Kidney (tissue), 14 donors: Measurements from ENCODE around the gene CDK10. TPM values are rescaled to one million over a fixed set of nuclear protein-coding genes. Genes with fewer than 3 reads are reported as not detected.
"Not testable (repeated sequence)": the region's sequence is repeated elsewhere in the genome, so short reads cannot be mapped to it uniquely, and the experiment has no call there.

ENCODE experiments used
- DNase-seq, 5 donors: peaks; one replicate each; pipeline ENCODE4 v3.0.0-alpha.2; 2013 to 2020
- FAIRE-seq: peaks from 2 replicates; lab custom pipeline; 2012; peaks lifted over from hg19 to GRCh38; lab: Jason Lieb, UNC
- H3K27ac ChIP-seq, 2 donors: one replicate each; pipeline ENCODE4 v1.7.0; 2013; ENCODE audit warnings: low read depth in 2 of 2, low read length in 2 of 2, inconsistent platforms in 1 of 2
- H3K27me3 ChIP-seq: one replicate; pipeline ENCODE4 v1.7.1; 2013; ENCODE audit warnings: low read length, inconsistent platforms; ENCODE audit not compliant: control insufficient read depth, insufficient read depth
- H3K36me3 ChIP-seq, 3 donors: one replicate each; pipeline versions ENCODE4 v1.7.0 to v1.7.1; 2013; ENCODE audit warnings: low read length in 3 of 3, control low read depth in 1 of 3, inconsistent platforms in 1 of 3; ENCODE audit not compliant: insufficient read depth in 3 of 3, control insufficient read depth in 2 of 3
- H3K4me1 ChIP-seq, 3 donors: one replicate each; pipeline versions ENCODE4 v1.7.0 to v1.7.1; 2013; ENCODE audit warnings: low read length in 3 of 3, inconsistent platforms in 1 of 3, low read depth in 1 of 3; ENCODE audit not compliant: control insufficient read depth in 2 of 3, insufficient read depth in 2 of 3
- H3K4me3 ChIP-seq, 3 donors: one replicate each; pipeline versions ENCODE4 v1.7.0 to v1.8.1; 2013; ENCODE audit warnings: low read length in 3 of 3, control low read depth in 1 of 3, inconsistent platforms in 1 of 3
- H3K9ac ChIP-seq, 3 donors: one replicate each; pipeline versions ENCODE4 v1.7.0 to v1.7.1; 2013; ENCODE audit warnings: low read length in 3 of 3, control low read depth in 1 of 3, inconsistent platforms in 1 of 3
- H3K9me3 ChIP-seq, 3 donors: one replicate each; pipeline versions ENCODE4 v1.7.0 to v1.7.1; 2013; ENCODE audit warnings: low read length in 3 of 3, control low read depth in 1 of 3, inconsistent platforms in 1 of 3; ENCODE audit not compliant: control insufficient read depth in 2 of 3, insufficient read depth in 1 of 3
- CTCF ChIP-seq: IDR thresholded peaks from 3 replicates; pipeline ENCODE4 v1.5.1; 2012; ENCODE audit warnings: mild to moderate bottlenecking, moderate library complexity, borderline replicate concordance; ENCODE audit not compliant: insufficient read depth; ENCODE audit errors: extremely low read depth
- intact Hi-C: fragments of 100-400 bp; cut with DNase I; formaldehyde crosslinking; loops from one replicate; pipeline ENCODE4 v1.11.1; 2022
- polyA plus RNA-seq: library from polyadenylated mRNA; stranded (reverse); fragments of 350-450 nt; fragmentation: Illumina TruSeq; extraction: RNeasy Lipid Tissue Mini Kit (QIAGEN cat#74804); gene quantifications from one replicate; pipeline ENCODE4 v1.2.3, GENCODE V29; 2014; ENCODE audit warnings: low read depth, low replicate concordance; ENCODE audit not compliant: insufficient read depth
- total RNA-seq: library from RNA; stranded (reverse); fragmentation: NEBNext Ultra II Directional; extraction: Animal tissue kit (Norgen Biotek cat#: 25700); gene quantifications from one replicate; pipeline ENCODE4 v1.2.1, GENCODE V29; 2021
- donor health status: control.
- donor health status: control.
- donor health status: control.
- donor health status: control.
- donor health status: control.
- donor health status: DM: yes; HTN: yes; CAD: no.
- donor health status: Normal renal cell carcinoma (clear cell type).

Gene CDK10
- total and polyA plus RNA-seq, 2 donors from 2014 or later: 82.6 to 118 TPM

GRCh38 chr16:89689142-89689541 is 2.7 kb downstream of the CDK10 start:
- Histone ChIP-seq H3K9ac (no peak overlapping the region), H3K4me3 (no peak overlapping the region), H3K4me1 (peaks cover 0 to 12% (median 5%) of the 10 kb centered on the region in 3 donors), H3K9me3 (no peaks in the 10 kb centered on the region), H3K36me3 (peaks cover 3 to 37% (median 23%) of the 10 kb centered on the region in 3 donors), H3K27me3 (no peaks in the 10 kb centered on the region), H3K27ac (no peak overlapping the region)
- intact Hi-C loops: no loop called here
- DNase-seq (no peak), FAIRE-seq (no peak)
- no peak for TF ChIP-seq CTCF

GRCh38 chr16:89689621-89690020 is 3.1 kb downstream of the CDK10 start:
- DNase-seq, H3K9ac ChIP-seq, H3K27me3 ChIP-seq, H3K9me3 ChIP-seq, H3K27ac ChIP-seq, intact Hi-C loops, FAIRE-seq, H3K4me3 ChIP-seq: not testable (repeated sequence)
- H3K36me3 ChIP-seq: peaks cover 3 to 40% (median 23%) of the 10 kb centered on the region in 3 donors
- peaks cover 0 to 12% (median 5%) of the 10 kb centered on the region in 3 donors for H3K4me1 ChIP-seq

GRCh38 chr16:89690392-89690901 is 4.0 kb downstream of the CDK10 start:
- Histone ChIP-seq H3K36me3 (peaks cover 3 to 40% (median 23%) of the 10 kb centered on the region in 3 donors), H3K9ac (no peak overlapping the region), H3K9me3 (no peaks in the 10 kb centered on the region), H3K27me3 (no peaks in the 10 kb centered on the region), H3K4me1 (peaks cover 0 to 12% (median 5%) of the 10 kb centered on the region in 3 donors), H3K4me3 (no peak overlapping the region), H3K27ac (no peak overlapping the region)
- intact Hi-C loops: no loop called here
- FAIRE-seq: no peak
- DNase-seq: peak in 1 of 5 donors; percentile 56
- TF ChIP-seq CTCF: no peak

GRCh38 chr16:89691231-89691985 is 4.9 kb downstream of the CDK10 start:
- FAIRE-seq (no peak), DNase-seq (peak in 1 of 5 donors; percentile 59)
- H3K27ac ChIP-seq: no peak overlapping the region
- no peaks in the 10 kb centered on the region for H3K27me3 ChIP-seq
- TF ChIP-seq CTCF: no peak
- no peaks in the 10 kb centered on the region for H3K9me3 ChIP-seq
- intact Hi-C loops: no loop called here
- no peak overlapping the region for H3K9ac ChIP-seq
- peaks cover 3 to 40% (median 23%) of the 10 kb centered on the region in 3 donors for H3K36me3 ChIP-seq
- H3K4me3 ChIP-seq: no peak overlapping the region
- H3K4me1 ChIP-seq: peaks cover 0 to 12% (median 5%) of the 10 kb centered on the region in 3 donors
